Endodermal cell (in vitro differentiated cells): ENCODE results near the gene ACTL8. TPM values are rescaled to one million over a fixed set of nuclear protein-coding genes. Genes with fewer than 3 reads are reported as not detected.

Experiments used
- DNase-seq: peaks from one replicate; pipeline ENCODE4 v3.0.0-alpha.2; 2017
- H3K27ac ChIP-seq: 2 replicates; pipeline ENCODE4 v1.5.1; 2013; ENCODE audit warnings: mild to moderate bottlenecking, low read depth, low read length, moderate library complexity
- H3K27me3 ChIP-seq: 2 replicates; pipeline ENCODE4 v1.6.1; 2013; ENCODE audit warnings: mild to moderate bottlenecking, low read length, moderate library complexity; ENCODE audit not compliant: insufficient read depth, control insufficient read depth, poor library complexity, severe bottlenecking
- H3K36me3 ChIP-seq: 2 replicates; pipeline ENCODE4 v1.7.0; 2013; ENCODE audit warnings: mild to moderate bottlenecking, low read length, moderate library complexity; ENCODE audit not compliant: control insufficient read depth, insufficient read depth
- H3K4me1 ChIP-seq: one replicate; pipeline ENCODE4 v1.7.0; 2013; ENCODE audit warnings: low read length; ENCODE audit not compliant: control insufficient read depth, insufficient read depth
- H3K4me3 ChIP-seq: 2 replicates; pipeline ENCODE4 v1.5.1; 2013; ENCODE audit warnings: mild to moderate bottlenecking, low read length, moderate library complexity
- H3K9ac ChIP-seq: 2 replicates; pipeline ENCODE4 v1.6.1; 2013; ENCODE audit warnings: mild to moderate bottlenecking, low read length, moderate library complexity; ENCODE audit not compliant: poor library complexity, severe bottlenecking; ENCODE audit errors: extremely low read depth
- H3K9me3 ChIP-seq: 2 replicates; pipeline ENCODE4 v1.6.1; 2013; ENCODE audit warnings: mild to moderate bottlenecking, low read length, moderate library complexity; ENCODE audit not compliant: control insufficient read depth
- H3K27ac Mint-ChIP-seq: 2 replicates; pipeline ENCODE4 v1.8.0; 2020; ENCODE audit warnings: mixed read lengths
- H3K27me3 Mint-ChIP-seq: 2 replicates; pipeline ENCODE4 v1.8.0; 2021; ENCODE audit warnings: mild to moderate bottlenecking, mixed read lengths; ENCODE audit not compliant: insufficient read depth
- H3K36me3 Mint-ChIP-seq: 2 replicates; pipeline ENCODE4 v1.8.0; 2020; ENCODE audit warnings: low read depth, mixed read lengths
- H3K4me1 Mint-ChIP-seq: 2 replicates; pipeline ENCODE4 v1.8.0; 2020; ENCODE audit warnings: mixed read lengths
- H3K4me3 Mint-ChIP-seq: 2 replicates; pipeline ENCODE4 v1.8.0; 2020; ENCODE audit warnings: mild to moderate bottlenecking, moderate library complexity, mixed read lengths
- H3K9me3 Mint-ChIP-seq: 2 replicates; pipeline ENCODE4 v1.8.0; 2020; ENCODE audit warnings: mild to moderate bottlenecking, mixed read lengths
- WGBS, 2 experiments: methylation state at CpG; one replicate each; pipeline versions ENCODE4 v1.1.5 to v1.1.7; 2013; ENCODE audit warnings: missing lambda C conversion rate in 2 of 2, mixed read lengths in 1 of 2; ENCODE audit not compliant: insufficient coverage in 1 of 2, insufficient read length in 1 of 2; 5-methylcytosine and 5-hydroxymethylcytosine counted together
- total RNA-seq, 2 donors: library from RNA; stranded (reverse); fragmentation: NEBNext Ultra II Directional in 1 of 2; extraction: Animal tissue kit (Norgen Biotek cat#: 25700) in 1 of 2; gene quantifications; 2 replicates in 1 of 2; 3 replicates in 1 of 2; pipeline ENCODE4 v1.2.1, GENCODE V29; 2021
- TF ChIP-seq, protein P1 (sequence below): fragments of 200-600 bp; sonication (generic); conservative IDR thresholded peaks from 2 replicates; pipeline ENCODE4 v1.5.0; 2021; ENCODE audit warnings: antibody characterized with exemption, mild to moderate bottlenecking

ACTL8 gene
- total RNA-seq, 2 donors from 2014 or later: not detected

- TF ChIP-seq, protein P1, sequence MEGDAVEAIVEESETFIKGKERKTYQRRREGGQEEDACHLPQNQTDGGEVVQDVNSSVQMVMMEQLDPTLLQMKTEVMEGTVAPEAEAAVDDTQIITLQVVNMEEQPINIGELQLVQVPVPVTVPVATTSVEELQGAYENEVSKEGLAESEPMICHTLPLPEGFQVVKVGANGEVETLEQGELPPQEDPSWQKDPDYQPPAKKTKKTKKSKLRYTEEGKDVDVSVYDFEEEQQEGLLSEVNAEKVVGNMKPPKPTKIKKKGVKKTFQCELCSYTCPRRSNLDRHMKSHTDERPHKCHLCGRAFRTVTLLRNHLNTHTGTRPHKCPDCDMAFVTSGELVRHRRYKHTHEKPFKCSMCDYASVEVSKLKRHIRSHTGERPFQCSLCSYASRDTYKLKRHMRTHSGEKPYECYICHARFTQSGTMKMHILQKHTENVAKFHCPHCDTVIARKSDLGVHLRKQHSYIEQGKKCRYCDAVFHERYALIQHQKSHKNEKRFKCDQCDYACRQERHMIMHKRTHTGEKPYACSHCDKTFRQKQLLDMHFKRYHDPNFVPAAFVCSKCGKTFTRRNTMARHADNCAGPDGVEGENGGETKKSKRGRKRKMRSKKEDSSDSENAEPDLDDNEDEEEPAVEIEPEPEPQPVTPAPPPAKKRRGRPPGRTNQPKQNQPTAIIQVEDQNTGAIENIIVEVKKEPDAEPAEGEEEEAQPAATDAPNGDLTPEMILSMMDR: no peak
- Histone ChIP-seq H3K4me1 (no peaks in the 10 kb centered on the region), H3K27me3 (no peaks in the 10 kb centered on the region), H3K9ac (no peak overlapping the region), H3K9me3 (no peaks in the 10 kb centered on the region), H3K4me3 (no peak overlapping the region), H3K36me3 (no peaks in the 10 kb centered on the region), H3K27ac (no peak overlapping the region)
- peaks cover 7% of the 10 kb centered on the region for H3K4me1 Mint-ChIP-seq
- DNase-seq: no peak
- H3K4me3 Mint-ChIP-seq: no peak overlapping the region
- peaks cover 2% of the 10 kb centered on the region for H3K27me3 Mint-ChIP-seq
- no peaks in the 10 kb centered on the region for H3K36me3 Mint-ChIP-seq
- 80 to 88% methylated on average over 1 of the region's 1 CpG for WGBS, 2 experiments
- H3K27ac Mint-ChIP-seq: no peak overlapping the region
- no peaks in the 10 kb centered on the region for H3K9me3 Mint-ChIP-seq
These were observed 105.7 kb downstream of the ACTL8 start for GRCh38 chr1:17860812-17861211.

- H3K27ac Mint-ChIP-seq: no peak overlapping the region
- peaks cover 7% of the 10 kb centered on the region for H3K4me1 Mint-ChIP-seq
- peaks cover 2% of the 10 kb centered on the region for H3K27me3 Mint-ChIP-seq
- H3K27me3 ChIP-seq: no peaks in the 10 kb centered on the region
- no peak for DNase-seq
- no peaks in the 10 kb centered on the region for H3K9me3 Mint-ChIP-seq
- H3K4me1 ChIP-seq: no peaks in the 10 kb centered on the region
- no peak overlapping the region for H3K9ac ChIP-seq
- WGBS, 2 experiments: 44 to 66% methylated on average over 3 of the region's 3 CpGs
- H3K36me3 Mint-ChIP-seq: no peaks in the 10 kb centered on the region
- H3K4me3 ChIP-seq: no peak overlapping the region
- no peak overlapping the region for H3K4me3 Mint-ChIP-seq
- no peak overlapping the region for H3K27ac ChIP-seq
- TF ChIP-seq, protein P1: no peak
- H3K36me3 ChIP-seq: no peaks in the 10 kb centered on the region
- H3K9me3 ChIP-seq: no peaks in the 10 kb centered on the region
These were observed 106.6 kb downstream of the ACTL8 start for GRCh38 chr1:17861685-17862084.

- Mint-ChIP-seq H3K4me1 (peaks cover 7% of the 10 kb centered on the region), H3K4me3 (no peak overlapping the region), H3K9me3 (no peaks in the 10 kb centered on the region), H3K27ac (no peak overlapping the region), H3K36me3 (no peaks in the 10 kb centered on the region), H3K27me3 (peaks cover 2% of the 10 kb centered on the region)
- H3K4me1 ChIP-seq: no peaks in the 10 kb centered on the region
- H3K27me3 ChIP-seq: no peaks in the 10 kb centered on the region
- no peaks in the 10 kb centered on the region for H3K36me3 ChIP-seq
- WGBS, 2 experiments: 80 to 90% methylated on average over 2 of the region's 2 CpGs
- DNase-seq: no peak
- no peaks in the 10 kb centered on the region for H3K9me3 ChIP-seq
- H3K4me3 ChIP-seq: no peak overlapping the region
- TF ChIP-seq, protein P1: no peak
- no peak overlapping the region for H3K9ac ChIP-seq
- no peak overlapping the region for H3K27ac ChIP-seq
These were observed 107.0 kb downstream of the ACTL8 start for GRCh38 chr1:17862121-17862520.
